Measurements from ENCODE around the gene GMDS. TPM values are rescaled to one million over a fixed set of nuclear protein-coding genes. Genes with fewer than 3 reads are reported as not detected.

GMDS gene
- total RNA-seq, 1 experiment from 2014 or later, result 27.6 TPM

- no peaks in the 10 kb centered on the region for H3K9me3 Mint-ChIP-seq
- Histone ChIP-seq H2BK5ac (ENCODE audit: insufficient read length, low read length) (no peak overlapping the region), H4K8ac (replicated peaks; ENCODE audit: insufficient read length, low read depth, low read length) (no peak overlapping the region), H3K79me2 (ENCODE audit: insufficient read depth, low read length) (no peaks in the 10 kb centered on the region), H4K20me1 (ENCODE audit: control insufficient read depth, insufficient read depth, insufficient read length) (no peaks in the 10 kb centered on the region), H3K9ac (ENCODE audit: extremely low read depth, insufficient read length, low read length) (no peak overlapping the region), H2BK12ac (ENCODE audit: insufficient read length, low read depth, low read length) (no peak overlapping the region), H3K27me3 (ENCODE audit: insufficient read depth, low read length) (no peaks in the 10 kb centered on the region), H3K4ac (ENCODE audit: low read depth, low read length) (no peak overlapping the region), H3K9me3 (ENCODE audit: control insufficient read depth, low read depth, low read length) (no peaks in the 10 kb centered on the region), H2BK120ac (ENCODE audit: low read depth, low read length, poor library complexity, severe bottlenecking) (no peak overlapping the region), H3K79me1 (ENCODE audit: insufficient read depth, low read depth, low read length, poor library complexity, severe bottlenecking) (no peaks in the 10 kb centered on the region), H2AK5ac (ENCODE audit: insufficient read length, low read length) (no peak overlapping the region), H3K23me2 (ENCODE audit: insufficient read length, low read depth, low read length, poor library complexity, severe bottlenecking) (no peaks in the 10 kb centered on the region), H3K23ac (ENCODE audit: insufficient read length, low read depth, low read length) (no peak overlapping the region), H2BK15ac (ENCODE audit: low read depth, low read length) (no peak overlapping the region), H2BK20ac (ENCODE audit: low read depth, low read length, poor library complexity, severe bottlenecking) (no peak overlapping the region), H3K27ac (ENCODE audit: insufficient read length, low read depth, low read length) (no peak overlapping the region), H3K14ac (ENCODE audit: insufficient read depth, low read length) (no peak overlapping the region), H4K5ac (ENCODE audit: insufficient read length, low read depth, low read length) (no peak overlapping the region), H4K91ac (ENCODE audit: insufficient read length, low read depth, low read length) (no peak overlapping the region), H3K4me2 (ENCODE audit: insufficient read depth, insufficient read length, low read length) (no peak overlapping the region), H2AFZ (ENCODE audit: low read length) (no peak overlapping the region), H3K56ac (ENCODE audit: insufficient read length, low read depth, low read length) (no peak overlapping the region), H3K4me1 (ENCODE audit: insufficient read depth, low read length) (no peaks in the 10 kb centered on the region), H3T11ph (ENCODE audit: low read length) (no peak overlapping the region), H3K18ac (ENCODE audit: insufficient read length, low read depth, low read length) (no peak overlapping the region)
- no peak for DNase-seq
- no peak overlapping the region; a peak in 1 of 7 replicates for H3K27ac Mint-ChIP-seq
- no CpG with 5 or more reads among the region's 13 CpGs for WGBS (ENCODE audit: extremely low coverage, insufficient read length, low lambda C conversion rate)
- no peak for TF ChIP-seq CTCF (conservative IDR thresholded peaks at IDR 0.05)
- H3K36me3 Mint-ChIP-seq (ENCODE audit: insufficient read depth in 1 of 3, low read depth in 3 of 3), result peaks cover 0 to 2% (median 0%) of the 10 kb centered on the region in 3 experiments; a peak in 2 of 7 replicates
- H3K4me3 Mint-ChIP-seq, result no peak overlapping the region
- H3K27me3 Mint-ChIP-seq (ENCODE audit: low read depth), result no peaks in the 10 kb centered on the region
- H3K4me1 Mint-ChIP-seq, result peaks cover 0 to 4% of the 10 kb centered on the region in 2 experiments; a peak in 2 of 4 replicates
Observed at GRCh38 chr6:1960486-1961142, 284.8 kb downstream of the GMDS start.
